GM18873 (cell line): Measurements from ENCODE around the gene ANKHD1.
A peak's percentile ranks its signal among the peaks of the same experiment; 100 is the strongest.

Source experiments
- ATAC-seq: cut with Tn5 transposase; IDR thresholded peaks from one replicate; pipeline ENCODE4 v1.9.1; 2021; ENCODE audit warnings: mild to moderate bottlenecking, moderate library complexity, moderate number of reproducible peaks; ENCODE audit not compliant: unreplicated experiment, low FRiP score

ANKHD1 gene

DNA sequence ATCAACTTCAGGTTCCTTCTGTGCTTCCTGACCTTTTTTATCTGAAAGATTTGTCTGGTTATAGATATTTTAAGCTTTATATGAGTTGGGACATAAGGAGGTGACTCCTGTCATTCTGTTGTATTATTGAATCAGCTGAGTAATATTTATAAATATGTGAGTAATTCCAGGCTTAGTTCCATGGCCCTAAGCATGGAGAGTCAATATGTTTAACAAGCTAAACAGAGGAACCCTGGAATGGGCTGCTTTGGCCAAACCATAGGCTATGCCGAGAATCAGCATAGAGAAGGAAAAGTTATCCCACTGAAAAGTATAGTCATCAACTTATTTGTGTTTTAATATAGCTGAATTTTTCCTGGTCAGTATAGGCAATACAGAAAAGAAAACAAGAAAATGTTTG lies 138.6 kb downstream of the ANKHD1 start:
- ATAC-seq = no peak

DNA sequence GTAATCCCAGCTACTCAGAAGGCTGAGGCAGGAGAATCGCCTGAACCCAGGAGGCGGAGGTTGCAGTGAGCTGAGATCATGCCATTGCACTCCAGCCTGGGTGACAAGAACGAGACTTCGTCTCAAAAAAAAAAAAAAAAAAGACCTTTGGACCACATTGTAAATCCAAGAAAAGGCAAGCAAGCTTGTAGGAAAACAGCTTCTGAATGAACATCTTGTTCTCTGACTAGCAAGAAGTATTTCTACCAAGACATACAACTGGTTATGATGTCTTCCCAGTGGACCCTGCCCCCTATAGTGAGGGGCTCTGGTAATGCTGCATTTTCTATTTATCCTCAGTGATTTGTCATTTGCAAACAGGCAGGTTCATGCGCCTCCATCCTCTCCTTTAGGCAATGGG lies 141.3 kb downstream of the ANKHD1 start:
- ATAC-seq = no peak

DNA sequence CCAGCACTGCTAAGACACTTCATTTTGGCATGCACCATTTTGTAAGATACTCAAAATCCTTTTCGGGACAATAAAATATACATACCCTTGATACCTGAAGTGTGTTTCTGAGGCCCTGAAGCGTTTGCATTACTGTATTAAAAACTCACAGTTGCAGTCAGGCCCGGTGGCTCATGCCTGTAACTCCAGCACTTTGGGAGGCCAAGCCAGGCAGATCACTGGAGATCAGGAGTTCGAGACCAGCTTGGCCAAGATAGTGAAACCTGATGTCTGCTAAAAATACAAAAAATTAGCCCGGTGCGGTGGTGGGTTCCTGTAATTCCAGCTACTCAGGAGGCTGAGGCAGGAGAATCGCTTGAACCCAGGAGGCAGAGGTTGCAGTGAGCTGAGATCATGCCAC lies 143.4 kb downstream of the ANKHD1 start:
- no peak for ATAC-seq

DNA sequence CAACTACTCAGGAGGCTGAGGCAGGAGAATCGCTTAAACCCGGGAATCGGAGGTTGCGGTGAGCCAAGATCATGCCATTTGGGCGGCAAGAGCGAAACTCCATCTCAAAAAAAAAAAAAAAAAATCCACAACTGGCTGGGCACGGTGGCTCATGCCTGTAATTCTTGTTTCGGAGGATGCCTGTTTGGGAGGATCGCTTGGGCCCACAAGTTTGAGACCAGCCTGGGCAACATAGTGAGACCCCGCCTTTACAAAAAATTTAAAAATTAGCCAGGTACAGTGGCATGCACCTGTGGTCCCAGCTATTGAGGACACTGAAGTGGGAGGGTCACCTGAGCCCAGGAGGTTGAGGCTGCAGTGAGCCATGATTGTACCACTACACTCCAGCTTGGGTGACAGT lies 144.0 kb downstream of the ANKHD1 start:
- ATAC-seq = no peak

DNA sequence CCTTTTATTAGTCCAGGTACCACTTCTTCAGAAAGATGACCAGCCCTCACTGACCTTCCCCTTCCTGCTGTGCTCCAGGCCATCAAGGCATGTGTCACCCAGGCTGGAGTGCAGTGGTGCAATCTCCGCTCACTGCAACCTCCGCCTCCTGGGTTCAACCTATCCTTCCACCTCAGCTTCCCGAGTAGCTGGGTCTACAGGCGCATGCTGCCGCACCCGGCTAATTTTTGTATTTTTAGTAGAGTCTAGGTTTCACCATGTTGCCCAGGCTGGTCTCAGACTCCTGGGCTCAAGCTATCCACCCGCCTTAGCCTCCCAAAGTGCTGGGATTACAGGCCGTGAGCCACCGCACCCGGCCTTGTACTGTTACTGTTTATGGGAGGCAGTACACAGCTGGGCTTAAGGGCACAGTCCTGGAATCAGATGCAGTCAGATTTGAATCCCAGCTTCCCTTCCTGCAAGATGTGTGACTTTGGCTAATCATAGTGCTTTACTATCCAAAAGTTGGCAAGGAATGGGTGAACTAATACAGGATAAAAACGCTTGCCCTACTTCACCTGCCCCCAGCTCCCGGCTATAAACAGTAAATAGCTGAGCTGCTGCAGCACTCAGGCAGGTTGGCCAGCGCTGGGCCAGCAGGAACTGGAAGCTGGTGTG lies 145.3 kb downstream of the ANKHD1 start:
- ATAC-seq = peak; percentile 6

DNA sequence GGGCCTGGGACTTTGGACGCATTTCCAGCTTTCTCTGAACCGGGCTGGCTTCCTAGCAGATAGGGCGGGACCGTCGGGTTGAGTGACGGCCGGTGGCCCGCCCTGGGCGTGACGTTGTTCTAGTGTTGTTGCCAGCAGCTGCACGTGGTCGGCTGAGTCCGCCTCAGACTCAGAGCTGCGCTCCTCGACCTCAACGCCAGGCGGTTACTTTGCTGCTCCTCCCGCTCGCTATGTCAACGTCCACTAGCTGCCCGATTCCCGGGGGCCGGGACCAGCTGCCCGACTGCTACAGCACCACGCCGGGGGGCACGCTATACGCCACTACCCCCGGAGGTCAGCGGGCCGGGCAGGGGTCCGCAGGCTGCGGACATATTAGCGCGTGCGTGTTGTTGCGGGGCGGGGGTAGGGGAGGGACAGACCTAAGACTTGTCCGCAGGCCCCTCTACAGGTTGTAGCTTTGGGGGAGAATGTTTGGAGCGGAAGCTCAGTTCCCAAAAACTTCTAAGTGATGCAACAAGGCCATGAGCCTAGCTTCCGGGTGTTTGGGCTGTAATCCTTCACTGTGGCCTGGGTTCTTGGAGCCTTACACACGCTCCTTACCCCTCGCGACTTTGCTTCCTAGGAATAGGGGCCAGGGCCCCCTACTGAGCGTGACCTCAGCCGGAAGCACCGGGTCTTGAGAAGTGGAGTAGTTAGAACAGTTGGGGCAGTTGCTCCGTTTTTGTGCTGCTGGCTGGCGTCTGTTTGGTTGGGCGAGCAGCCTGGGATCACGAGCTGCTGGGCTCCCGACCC lies 146.1 kb downstream of the ANKHD1 start, which contains the start of gene EIF4EBP3:
Gene EIF4EBP3 (plus strand): TSS at position 155 of the 792 bp plus-strand sequence. CDS start 76 bp downstream, at position 231.
- ATAC-seq = peak; percentile 92

DNA sequence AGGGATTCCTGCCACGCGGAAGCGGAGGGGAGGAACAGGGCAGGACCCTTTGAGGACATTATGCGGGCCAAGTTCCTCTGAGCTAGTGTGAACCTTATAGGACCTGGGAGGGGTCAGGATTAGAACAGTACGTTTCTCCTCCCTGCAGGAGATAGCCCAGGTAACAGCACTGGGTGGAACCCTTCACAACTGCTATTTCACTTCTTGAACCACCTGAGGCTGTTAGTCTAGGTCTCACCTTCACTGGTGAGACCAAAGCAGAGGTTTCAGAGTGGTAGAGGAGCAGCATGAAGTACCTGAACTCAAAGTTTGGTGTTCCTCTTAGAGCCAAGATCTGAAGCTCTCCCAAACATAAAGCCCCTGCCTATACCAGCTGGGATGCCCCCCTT lies 146.7 kb downstream of the ANKHD1 start:
- no peak for ATAC-seq

DNA sequence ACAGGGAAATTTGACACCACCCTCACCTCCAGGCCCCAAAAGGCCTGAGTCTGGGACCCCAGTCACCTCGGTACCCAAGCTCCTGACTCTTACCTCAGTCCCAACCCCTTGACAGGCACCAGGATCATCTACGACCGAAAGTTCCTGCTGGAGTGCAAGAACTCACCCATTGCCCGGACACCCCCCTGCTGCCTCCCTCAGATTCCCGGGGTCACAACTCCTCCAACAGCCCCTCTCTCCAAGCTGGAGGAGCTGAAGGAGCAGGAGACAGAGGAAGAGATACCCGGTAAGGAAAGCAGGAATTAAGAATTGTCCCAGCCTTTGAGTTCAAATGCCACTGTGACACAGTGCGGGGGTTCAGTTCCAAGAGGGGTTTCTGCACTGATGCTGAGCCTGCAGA lies 147.2 kb downstream of the ANKHD1 start:
- no peak for ATAC-seq

DNA sequence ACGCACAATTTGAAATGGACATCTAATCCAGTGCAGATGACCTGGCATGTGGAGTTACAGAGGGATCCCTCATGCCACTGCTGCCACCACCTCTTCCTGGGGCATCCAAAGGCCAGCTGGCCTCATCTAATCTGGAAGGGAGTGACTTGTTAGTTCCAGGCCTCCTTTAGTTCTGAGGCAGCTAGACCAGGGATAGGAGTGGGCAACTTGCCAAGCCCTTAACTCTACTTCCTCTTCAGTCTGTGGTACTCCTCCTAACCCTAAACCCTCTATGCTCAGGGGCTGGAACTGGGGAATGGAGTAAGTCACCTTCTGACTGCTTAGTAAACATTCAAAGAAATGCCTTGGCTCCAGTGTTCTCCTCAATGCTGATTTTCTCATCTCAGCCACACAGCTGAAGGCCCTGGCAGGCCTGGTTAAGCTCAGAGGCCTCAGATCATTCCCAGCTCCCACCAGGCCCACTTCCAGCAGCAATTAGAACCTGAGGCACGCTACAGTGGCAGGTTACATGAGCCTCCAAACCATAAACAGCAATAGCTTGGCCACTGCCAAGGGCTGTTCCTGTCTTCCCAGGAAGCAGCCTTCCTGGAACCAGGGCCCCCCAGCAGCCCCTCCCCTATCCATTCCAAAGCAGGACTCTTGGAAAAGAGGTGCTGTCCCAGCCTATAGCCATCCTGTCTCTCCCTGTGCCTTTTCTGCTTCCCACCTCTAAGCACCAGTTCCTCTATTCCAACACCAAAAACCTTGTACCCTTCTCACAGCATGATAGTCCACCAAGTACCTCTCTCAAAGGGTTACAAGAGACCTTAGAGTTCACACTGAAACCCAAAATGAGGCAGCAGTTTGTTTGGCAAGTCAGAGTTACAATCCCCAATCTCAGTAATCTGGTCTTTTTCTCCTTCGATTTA lies 147.9 kb downstream of the ANKHD1 start:
- ATAC-seq = no peak

DNA sequence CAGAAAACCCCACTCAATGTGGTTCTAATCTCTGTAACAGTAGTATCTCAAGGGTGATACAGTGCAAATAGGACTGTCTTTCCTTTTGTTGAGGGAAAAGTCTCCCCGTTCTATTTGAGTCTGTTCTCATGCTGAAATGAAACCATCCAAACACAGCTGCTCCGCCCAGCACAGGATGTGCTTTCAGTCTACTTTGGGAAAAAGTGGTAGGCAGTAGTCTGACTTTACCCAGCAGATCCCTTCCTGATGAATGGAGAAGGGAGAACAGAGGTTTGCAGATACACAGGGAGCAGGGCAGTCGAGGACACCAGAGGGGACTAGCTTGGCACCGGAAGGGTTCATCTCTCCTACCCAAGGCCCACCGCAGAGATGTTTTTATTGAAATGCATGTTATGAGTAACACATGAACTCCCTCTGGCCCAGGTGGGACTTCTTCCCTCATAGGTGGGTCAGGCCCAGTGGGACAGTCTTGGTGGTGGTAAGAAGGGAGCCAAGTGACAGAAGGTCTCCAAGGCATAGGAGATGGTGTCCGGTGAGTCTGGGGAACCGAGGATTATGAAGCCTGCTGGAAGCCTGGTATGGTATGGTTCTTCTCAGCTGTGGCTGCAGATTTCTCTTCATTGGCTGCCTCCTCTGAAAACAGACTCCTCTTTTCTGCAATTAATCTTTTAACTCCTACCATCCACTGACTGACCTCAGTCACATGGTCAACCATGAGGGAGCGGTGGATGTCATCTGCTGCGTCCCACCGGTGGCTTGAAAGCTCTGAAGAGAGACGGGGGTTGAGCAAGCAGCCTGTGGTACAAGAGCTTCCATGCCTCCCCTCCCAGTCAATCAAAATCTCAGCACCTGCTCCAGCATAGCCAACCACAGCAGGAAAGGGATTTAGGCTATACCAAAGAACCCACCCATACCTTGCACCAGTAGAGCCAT lies 148.8 kb downstream of the ANKHD1 start:
- ATAC-seq = no peak

DNA sequence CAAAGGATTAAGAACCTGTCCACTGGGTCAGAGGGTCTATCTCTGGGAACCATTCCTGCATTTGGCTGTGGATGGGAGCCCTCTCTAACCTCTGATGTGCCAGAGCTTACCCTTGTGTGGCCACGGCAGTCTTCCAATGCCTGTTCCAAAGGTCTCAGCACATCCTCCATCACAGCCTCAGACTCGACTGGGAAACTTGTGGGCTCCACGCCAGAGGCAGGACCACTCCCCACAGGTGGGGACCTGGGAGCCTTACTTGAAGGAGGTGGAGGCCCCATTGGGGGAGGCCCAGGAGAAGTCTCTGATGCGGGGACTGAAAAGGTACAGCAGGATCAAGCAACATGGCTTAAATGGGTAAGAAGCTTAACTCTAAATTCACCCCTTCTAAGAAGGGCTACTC lies 150.2 kb downstream of the ANKHD1 start:
- ATAC-seq = no peak

DNA sequence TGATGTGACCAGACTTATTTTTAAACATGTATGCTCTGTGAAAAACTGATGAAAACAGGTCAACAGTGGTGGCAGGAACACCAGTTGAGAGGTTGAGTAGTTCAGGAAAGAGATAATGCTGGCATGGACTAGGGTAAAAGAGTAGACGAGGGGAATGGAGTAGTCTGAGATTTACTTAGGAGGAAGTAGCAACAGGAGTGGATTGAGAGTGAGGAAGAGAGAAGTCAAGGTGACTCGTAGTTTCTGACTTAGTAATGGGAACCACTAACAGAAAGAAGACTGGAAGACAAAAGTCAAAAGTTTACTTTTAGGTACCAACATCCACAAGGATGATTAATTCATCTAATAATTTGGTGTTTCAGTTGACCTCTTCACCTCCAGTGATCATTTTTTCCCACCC lies 152.0 kb downstream of the ANKHD1 start:
- no peak for ATAC-seq

DNA sequence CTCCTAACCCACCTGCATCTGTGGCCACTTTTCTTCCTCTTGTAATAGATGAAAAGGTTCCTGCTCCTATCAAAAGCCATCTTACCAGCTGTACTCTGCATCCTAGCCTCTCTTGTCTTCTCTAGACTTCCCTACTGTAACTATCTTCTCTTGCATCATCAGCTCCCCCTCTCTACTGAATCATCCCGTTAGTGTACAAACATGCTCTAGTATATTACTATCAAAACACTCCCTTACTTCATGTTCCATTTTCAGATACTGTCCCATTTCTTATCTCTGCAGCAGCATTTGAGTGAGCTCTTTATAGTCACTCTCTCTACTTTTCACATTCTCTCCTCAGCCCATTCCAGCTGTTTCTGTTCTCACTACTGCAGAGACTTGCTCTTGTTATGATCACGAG lies 152.8 kb downstream of the ANKHD1 start:
- ATAC-seq = no peak

DNA sequence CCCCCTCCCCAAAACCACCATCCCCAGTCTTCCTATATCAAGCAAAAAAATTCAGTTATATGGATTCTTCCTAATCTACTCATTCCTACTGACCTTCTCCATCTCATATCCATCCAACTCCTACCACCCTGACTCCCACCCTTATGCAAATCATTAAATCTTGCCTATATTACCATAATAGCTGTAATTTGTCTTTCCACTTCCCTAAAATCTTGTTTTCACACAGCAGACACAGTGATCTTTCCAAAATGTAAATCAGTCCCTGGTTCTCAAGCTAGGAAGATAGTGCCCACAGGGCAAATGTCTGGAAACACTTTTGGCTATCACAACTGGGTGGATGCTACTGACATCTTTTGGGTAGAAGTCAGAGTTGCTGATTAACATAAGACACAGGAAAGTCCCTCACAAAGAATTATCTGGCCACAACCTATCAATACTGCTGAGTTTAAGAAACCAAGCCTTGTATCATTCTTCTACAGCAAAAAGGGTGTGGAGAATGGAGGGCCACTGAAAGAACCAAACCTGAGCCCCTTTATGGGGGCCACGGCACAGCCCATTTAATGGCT lies 154.2 kb downstream of the ANKHD1 start:
- ATAC-seq = no peak

DNA sequence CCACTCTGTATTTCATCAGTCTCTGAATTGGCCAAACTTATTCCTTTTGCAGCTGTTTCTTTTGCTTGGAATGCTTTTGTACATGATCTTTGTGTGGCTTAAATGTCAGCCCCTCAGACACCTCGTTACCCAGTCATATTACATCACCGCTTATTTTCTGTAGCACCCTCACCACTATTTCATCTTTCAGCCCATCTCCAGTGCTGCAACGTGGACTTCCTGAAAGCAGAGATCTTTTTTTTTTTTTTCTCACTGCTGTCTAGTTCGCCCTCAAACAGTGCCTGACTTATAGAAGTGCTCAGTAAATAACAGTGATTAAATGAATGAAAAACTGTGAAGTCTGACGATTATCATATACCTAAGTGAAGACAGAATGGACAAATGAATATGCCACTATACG lies 154.8 kb downstream of the ANKHD1 start:
- ATAC-seq = no peak

DNA sequence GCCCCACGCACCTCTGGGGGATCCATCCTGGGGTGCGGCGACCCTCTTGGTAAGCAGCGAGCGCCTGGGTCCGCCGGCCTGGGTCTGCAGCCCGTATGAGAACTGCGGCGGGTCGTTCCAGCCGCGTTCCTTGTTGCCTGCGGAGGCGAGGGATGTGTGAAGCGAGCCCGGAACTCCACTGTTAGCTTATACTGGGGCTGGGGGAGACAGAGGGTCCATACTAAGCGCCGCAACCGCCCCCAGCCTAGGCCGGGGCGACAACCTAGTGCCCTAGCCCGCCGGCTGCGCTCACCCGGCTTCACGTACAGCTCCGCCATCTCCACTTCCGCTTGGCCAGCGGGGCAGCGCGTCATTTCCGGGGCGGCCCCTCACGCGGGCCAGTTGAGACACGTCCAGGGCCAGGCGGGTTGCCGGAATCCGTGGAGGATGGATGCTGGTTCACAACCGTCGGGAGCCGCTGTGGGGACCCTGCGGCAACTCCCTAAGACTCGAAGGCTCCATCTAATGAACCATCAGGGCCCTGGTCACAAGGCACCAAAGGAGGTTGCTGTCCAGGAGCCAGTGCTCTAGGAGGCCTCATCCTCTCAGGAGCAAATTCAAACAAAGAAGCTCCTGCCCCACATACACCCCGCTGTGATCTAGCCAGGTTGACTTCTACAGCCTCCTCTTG lies 155.6 kb downstream of the ANKHD1 start, which contains the start of gene SRA1:
Gene SRA1 (minus strand): TSS at position 338 of the 670 bp plus-strand sequence. CDS start 21 bp downstream, at position 317.
- peak; percentile 92 for ATAC-seq

DNA sequence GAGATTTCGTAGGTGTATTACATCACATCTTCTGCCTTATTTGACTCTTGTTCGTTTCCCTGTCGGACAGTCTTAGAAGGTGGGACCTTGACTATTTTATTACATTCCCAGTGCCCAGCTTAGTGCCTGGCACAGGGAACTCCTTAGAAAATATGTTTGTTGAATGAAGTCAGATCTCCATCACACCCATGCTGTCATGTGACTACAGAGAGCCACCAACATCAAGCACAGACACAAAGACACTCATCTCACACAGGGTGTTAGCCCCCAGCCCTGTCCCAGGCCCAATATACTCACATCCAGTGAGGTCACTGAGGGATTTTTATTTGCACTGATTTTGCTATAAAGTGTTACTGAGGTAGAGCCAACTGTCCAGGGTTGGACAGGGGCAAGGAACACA lies 156.3 kb downstream of the ANKHD1 start:
- no peak for ATAC-seq

DNA sequence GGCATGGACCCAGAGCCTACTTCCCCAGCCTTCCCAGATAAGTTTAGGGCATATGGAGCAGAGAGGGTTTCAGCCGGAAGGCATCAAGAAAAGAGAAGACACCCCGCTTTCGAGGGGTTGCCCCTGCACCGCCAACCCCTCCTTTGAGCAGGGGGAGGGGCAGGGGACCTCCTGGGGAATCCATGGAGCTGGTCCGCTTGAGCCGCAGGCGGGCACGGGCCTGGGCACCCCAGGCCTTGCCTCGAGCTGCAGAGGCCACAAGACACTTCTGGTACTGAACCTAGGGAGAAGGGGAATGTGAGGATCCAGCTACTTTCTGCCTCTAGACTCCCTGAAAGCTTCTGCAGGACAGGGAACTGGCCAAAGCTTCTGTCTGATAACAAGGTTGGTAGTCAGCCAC lies 156.9 kb downstream of the ANKHD1 start:
- ATAC-seq = no peak

DNA sequence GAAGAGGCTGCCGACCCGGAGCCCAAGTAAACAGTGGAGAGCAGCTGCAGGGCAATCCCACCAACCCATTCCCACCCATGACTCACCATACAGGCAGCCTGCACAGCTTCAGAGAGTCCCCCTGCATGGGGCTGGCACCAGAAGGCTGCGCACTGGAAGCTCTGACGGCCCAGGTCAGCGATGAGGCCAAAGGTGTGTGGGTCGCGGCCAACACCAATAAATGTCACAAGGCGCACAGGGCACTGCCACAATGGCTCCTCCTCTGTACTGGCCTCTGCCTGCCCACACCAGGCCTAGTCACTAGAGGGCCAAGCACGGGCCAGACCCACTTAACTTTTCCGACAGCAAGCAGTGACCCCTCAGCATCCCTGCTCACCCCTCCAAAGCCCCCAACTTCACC lies 158.6 kb downstream of the ANKHD1 start:
- ATAC-seq = no peak
